Activated naive CD4-positive, alpha-beta T cell treated with anti-CD3 and anti-CD28 coated beads, Interleukin-2, amount 50 U/mL, for 24 hours (primary cell): ENCODE measurements around the gene HOXB4.

ENCODE experiments used
- H3K27ac Mint-ChIP-seq: one replicate; pipeline ENCODE4 v1.8.0; 2021; ENCODE audit warnings: mild to moderate bottlenecking, mixed read lengths
- H3K27me3 Mint-ChIP-seq: one replicate; pipeline ENCODE4 v1.8.0; 2021; ENCODE audit warnings: mixed read lengths
- H3K36me3 Mint-ChIP-seq: one replicate; pipeline ENCODE4 v1.8.0; 2021; ENCODE audit warnings: mixed read lengths
- H3K4me1 Mint-ChIP-seq: one replicate; pipeline ENCODE4 v1.8.0; 2021; ENCODE audit warnings: mixed read lengths
- H3K4me3 Mint-ChIP-seq: one replicate; pipeline ENCODE4 v1.8.0; 2021; ENCODE audit warnings: mild to moderate bottlenecking, mixed read lengths
- H3K9me3 Mint-ChIP-seq: one replicate; pipeline ENCODE4 v1.8.0; 2021; ENCODE audit warnings: mixed read lengths

Gene HOXB4

GRCh38 chr17:48609033-48609432 is 30.9 kb upstream of the HOXB4 start:
- Mint-ChIP-seq H3K4me3 (peak overlapping the region; percentile 27), H3K27ac (no peak overlapping the region), H3K4me1 (peaks cover 42% of the 10 kb centered on the region)

GRCh38 chr17:48608494-48608834 is 30.3 kb upstream of the HOXB4 start:
- H3K9me3 Mint-ChIP-seq, result no peaks in the 10 kb centered on the region

More at GRCh38 chr17:48609033-48609432, 30.9 kb upstream of the HOXB4 start:
- H3K27me3 Mint-ChIP-seq, result peaks cover 54% of the 10 kb centered on the region
- H3K36me3 Mint-ChIP-seq, result no peaks in the 10 kb centered on the region
- H3K9me3 Mint-ChIP-seq, result no peaks in the 10 kb centered on the region

GRCh38 chr17:48606892-48607614 is 28.9 kb upstream of the HOXB4 start:
- Mint-ChIP-seq H3K4me1 (peaks cover 31% of the 10 kb centered on the region), H3K27ac (no peak overlapping the region), H3K27me3 (peaks cover 59% of the 10 kb centered on the region), H3K4me3 (no peak overlapping the region), H3K36me3 (no peaks in the 10 kb centered on the region), H3K9me3 (no peaks in the 10 kb centered on the region)

More at GRCh38 chr17:48608494-48608834, 30.3 kb upstream of the HOXB4 start:
- Mint-ChIP-seq H3K36me3 (no peaks in the 10 kb centered on the region), H3K4me1 (peaks cover 39% of the 10 kb centered on the region), H3K27me3 (peaks cover 53% of the 10 kb centered on the region), H3K27ac (no peak overlapping the region), H3K4me3 (no peak overlapping the region)

- Mint-ChIP-seq H3K4me1 (peaks cover 24% of the 10 kb centered on the region), H3K9me3 (no peaks in the 10 kb centered on the region), H3K27me3 (peaks cover 62% of the 10 kb centered on the region), H3K36me3 (no peaks in the 10 kb centered on the region), H3K27ac (no peak overlapping the region), H3K4me3 (no peak overlapping the region)
These were observed 28.1 kb upstream of the HOXB4 start for GRCh38 chr17:48605991-48606891.

GRCh38 chr17:48605409-48605919 is 27.3 kb upstream of the HOXB4 start:
- no peaks in the 10 kb centered on the region for H3K9me3 Mint-ChIP-seq
- H3K4me1 Mint-ChIP-seq, result peaks cover 19% of the 10 kb centered on the region
- H3K36me3 Mint-ChIP-seq, result no peaks in the 10 kb centered on the region
- H3K4me3 Mint-ChIP-seq, result no peak overlapping the region
- H3K27ac Mint-ChIP-seq, result no peak overlapping the region
- peaks cover 65% of the 10 kb centered on the region for H3K27me3 Mint-ChIP-seq

- peak within 1 kb of the TSS; percentile 30 for H3K27ac Mint-ChIP-seq
- H3K27me3 Mint-ChIP-seq, result peaks cover 71% of the 10 kb centered on the region
- H3K9me3 Mint-ChIP-seq, result no peaks in the 10 kb centered on the region
- no peak within 1 kb of the TSS for H3K4me3 Mint-ChIP-seq
- peaks cover 19% of the 10 kb centered on the region for H3K4me1 Mint-ChIP-seq
- no peaks in the 10 kb centered on the region for H3K36me3 Mint-ChIP-seq
These were observed 26.7 kb upstream of the HOXB4 start, which contains the start of gene HOXB6 for GRCh38 chr17:48604770-48605329. TSS of gene HOXB6 (minus strand) at chr17:48604986. CDS start at chr17:48598150, 6,836 bp downstream.

- H3K27ac Mint-ChIP-seq, result no peak overlapping the region
- H3K27me3 Mint-ChIP-seq, result peaks cover 76% of the 10 kb centered on the region
- H3K4me3 Mint-ChIP-seq, result no peak overlapping the region
- no peaks in the 10 kb centered on the region for H3K9me3 Mint-ChIP-seq
- no peaks in the 10 kb centered on the region for H3K36me3 Mint-ChIP-seq
- H3K4me1 Mint-ChIP-seq, result peaks cover 19% of the 10 kb centered on the region
These were observed 26.0 kb upstream of the HOXB4 start for GRCh38 chr17:48603959-48604769.

GRCh38 chr17:48601539-48602425 is 23.6 kb upstream of the HOXB4 start:
- no peak overlapping the region for H3K27ac Mint-ChIP-seq
- H3K4me1 Mint-ChIP-seq, result peaks cover 35% of the 10 kb centered on the region
- no peaks in the 10 kb centered on the region for H3K36me3 Mint-ChIP-seq
- peaks cover 78% of the 10 kb centered on the region for H3K27me3 Mint-ChIP-seq
- no peaks in the 10 kb centered on the region for H3K9me3 Mint-ChIP-seq
- H3K4me3 Mint-ChIP-seq, result no peak overlapping the region

- no peak overlapping the region for H3K4me3 Mint-ChIP-seq
- peaks cover 2% of the 10 kb centered on the region for H3K36me3 Mint-ChIP-seq
- peak overlapping the region; percentile 46 for H3K27ac Mint-ChIP-seq
- H3K27me3 Mint-ChIP-seq, result peaks cover 78% of the 10 kb centered on the region
- H3K4me1 Mint-ChIP-seq, result peaks cover 41% of the 10 kb centered on the region
- H3K9me3 Mint-ChIP-seq, result no peaks in the 10 kb centered on the region
These were observed 23.0 kb upstream of the HOXB4 start for GRCh38 chr17:48601207-48601538.

- no peak overlapping the region for H3K27ac Mint-ChIP-seq
- peaks cover 81% of the 10 kb centered on the region for H3K27me3 Mint-ChIP-seq
- H3K36me3 Mint-ChIP-seq, result peaks cover 2% of the 10 kb centered on the region
- no peaks in the 10 kb centered on the region for H3K9me3 Mint-ChIP-seq
- H3K4me3 Mint-ChIP-seq, result no peak overlapping the region
- H3K4me1 Mint-ChIP-seq, result peaks cover 48% of the 10 kb centered on the region
These were observed 22.3 kb upstream of the HOXB4 start for GRCh38 chr17:48600244-48601098.

GRCh38 chr17:48599354-48599753 is 21.2 kb upstream of the HOXB4 start:
- Mint-ChIP-seq H3K4me1 (peaks cover 44% of the 10 kb centered on the region), H3K27ac (no peak overlapping the region), H3K9me3 (no peaks in the 10 kb centered on the region), H3K27me3 (peaks cover 80% of the 10 kb centered on the region), H3K36me3 (peaks cover 2% of the 10 kb centered on the region), H3K4me3 (no peak overlapping the region)

GRCh38 chr17:48598736-48599135 is 20.6 kb upstream of the HOXB4 start:
- Mint-ChIP-seq H3K4me3 (peak overlapping the region; percentile 93), H3K4me1 (peaks cover 41% of the 10 kb centered on the region), H3K9me3 (no peaks in the 10 kb centered on the region), H3K27ac (no peak overlapping the region), H3K36me3 (peaks cover 2% of the 10 kb centered on the region), H3K27me3 (peaks cover 80% of the 10 kb centered on the region)

- Mint-ChIP-seq H3K4me1 (peaks cover 41% of the 10 kb centered on the region), H3K9me3 (no peaks in the 10 kb centered on the region), H3K4me3 (peak overlapping the region; percentile 93), H3K27ac (no peak overlapping the region), H3K27me3 (peaks cover 79% of the 10 kb centered on the region), H3K36me3 (peaks cover 2% of the 10 kb centered on the region)
These were observed 19.9 kb upstream of the HOXB4 start for GRCh38 chr17:48597778-48598631.
